IMR-90 (cell line): ENCODE measurements around the gene MRPL19. TPM values are rescaled to one million over a fixed set of nuclear protein-coding genes. Genes with fewer than 3 reads are reported as not detected.

Experiments used
- ATAC-seq: fragments of 200-7000 bp; cut with Tn5 transposase; 2 replicates; pipeline ENCODE4 v1.9.1; 2020; ENCODE audit warnings: low read depth, mild to moderate bottlenecking, moderate library complexity
- BruUV-seq: library from RNA; stranded (reverse); fragments of 400-500 nt; replicated peaks from 2 replicates; lab custom pipeline; 2021; lab: Mats Ljungman, UMichigan
- CTCF ChIA-PET: fragments of 300-600 bp; formaldehyde crosslinking; extraction: SDS; loops from one replicate; lab custom pipeline; 2021; ENCODE audit warnings: antibody characterized with exemption; lab: Yijun Ruan, JAX
- POLR2A ChIA-PET: fragments of 300-600 bp; sonication (Branson Sonifier 250); formaldehyde crosslinking; loops from one replicate; lab custom pipeline; 2022; ENCODE audit warnings: antibody characterized with exemption; ENCODE audit not compliant: unreplicated experiment; lab: Charles Lee
- DNase-seq: peaks from one replicate; pipeline ENCODE4 v3.0.0; 2013
- H2AFZ ChIP-seq: replicated peaks from 2 replicates; pipeline ENCODE3; 2013; ENCODE audit warnings: low read length, mild to moderate bottlenecking; ENCODE audit not compliant: poor library complexity
- H2AK5ac ChIP-seq: 2 replicates; pipeline ENCODE4 v1.6.1; 2013; ENCODE audit warnings: low read depth, low read length, inconsistent platforms
- H2AK9ac ChIP-seq: replicated peaks from 2 replicates; pipeline ENCODE3; 2013; ENCODE audit warnings: mild to moderate bottlenecking, low read depth, low read length, moderate library complexity; ENCODE audit not compliant: poor library complexity
- H2BK120ac ChIP-seq: 2 replicates; pipeline ENCODE4 v1.6.1; 2013; ENCODE audit warnings: low read depth, low read length, inconsistent platforms
- H2BK15ac ChIP-seq: 3 replicates; pipeline ENCODE4 v1.6.1; 2013; ENCODE audit warnings: low read depth, low read length, inconsistent platforms
- H2BK20ac ChIP-seq: 2 replicates; pipeline ENCODE4 v1.6.1; 2013; ENCODE audit warnings: low read depth, mild to moderate bottlenecking, inconsistent platforms, low read length, moderate library complexity
- H2BK5ac ChIP-seq: 2 replicates; pipeline ENCODE4 v1.6.1; 2013; ENCODE audit warnings: mild to moderate bottlenecking, low read depth, low read length, inconsistent platforms; ENCODE audit not compliant: poor library complexity, severe bottlenecking
- H3K14ac ChIP-seq: replicated peaks from 2 replicates; pipeline ENCODE4 v1.6.1; 2013; ENCODE audit warnings: low read depth, low read length, inconsistent platforms
- H3K18ac ChIP-seq: 2 replicates; pipeline ENCODE4 v1.6.1; 2013; ENCODE audit warnings: low read depth, low read length, control low read depth
- H3K23ac ChIP-seq: 2 replicates; pipeline ENCODE4 v1.6.1; 2013; ENCODE audit warnings: low read depth, low read length, inconsistent platforms
- H3K27ac ChIP-seq: 2 replicates; pipeline ENCODE4 v1.5.1; 2013; ENCODE audit warnings: mild to moderate bottlenecking, control low read depth, low read length; ENCODE audit not compliant: insufficient read depth
- H3K27me3 ChIP-seq: 2 replicates; pipeline ENCODE4 v1.6.1; 2013; ENCODE audit warnings: low read length; ENCODE audit not compliant: control insufficient read depth, insufficient read depth
- H3K36me3 ChIP-seq: 2 replicates; pipeline ENCODE4 v1.6.1; 2013; ENCODE audit warnings: low read length, mixed read lengths; ENCODE audit not compliant: control insufficient read depth, insufficient read depth
- H3K4ac ChIP-seq: 2 replicates; pipeline ENCODE4 v1.6.1; 2013; ENCODE audit warnings: low read depth, low read length, inconsistent platforms
- H3K4me1 ChIP-seq: 2 replicates; pipeline ENCODE4 v1.6.1; 2013; ENCODE audit warnings: low read length, mixed read lengths; ENCODE audit not compliant: control insufficient read depth, insufficient read depth
- H3K4me2 ChIP-seq: 2 replicates; pipeline ENCODE4 v1.6.1; 2013; ENCODE audit warnings: low read depth, mild to moderate bottlenecking, control low read depth, low read length, moderate library complexity
- H3K4me3 ChIP-seq: 2 replicates; pipeline ENCODE4 v1.5.1; 2013; ENCODE audit warnings: low read depth, mild to moderate bottlenecking, control low read depth, low read length, moderate library complexity; ENCODE audit not compliant: insufficient read depth
- H3K56ac ChIP-seq: 2 replicates; pipeline ENCODE4 v1.6.1; 2013; ENCODE audit warnings: low read length, inconsistent platforms; ENCODE audit not compliant: insufficient read depth; ENCODE audit errors: extremely low read depth
- H3K79me1 ChIP-seq, 2 experiments: 2 replicates each; pipeline ENCODE4 v1.6.1; 2013; ENCODE audit warnings: low read length in 2 of 2, inconsistent platforms in 1 of 2, low read depth in 1 of 2
- H3K9ac ChIP-seq: 2 replicates; pipeline ENCODE4 v1.6.1; 2013; ENCODE audit warnings: low read depth, low read length, control low read depth
- H3K9me1 ChIP-seq: 2 replicates; pipeline ENCODE4 v1.6.1; 2013; ENCODE audit warnings: low read length, inconsistent platforms; ENCODE audit not compliant: insufficient read depth
- H3K9me3 ChIP-seq: 2 replicates; pipeline ENCODE4 v1.6.1; 2013; ENCODE audit warnings: low read length; ENCODE audit not compliant: control insufficient read depth, insufficient read depth
- H4K20me1 ChIP-seq: 2 replicates; pipeline ENCODE4 v1.6.1; 2013; ENCODE audit warnings: low read length, inconsistent platforms; ENCODE audit not compliant: insufficient read depth
- H4K5ac ChIP-seq: 2 replicates; pipeline ENCODE4 v1.6.1; 2013; ENCODE audit warnings: mild to moderate bottlenecking, low read depth, low read length, control low read depth
- H4K8ac ChIP-seq, 2 experiments: 2 replicates each; pipeline ENCODE4 v1.6.1; 2013; ENCODE audit warnings: low read depth in 2 of 2, low read length in 2 of 2, control low read depth in 1 of 2, inconsistent platforms in 1 of 2
- H4K91ac ChIP-seq: 2 replicates; pipeline ENCODE4 v1.6.1; 2013; ENCODE audit warnings: low read depth, low read length, inconsistent platforms; ENCODE audit not compliant: insufficient read depth
- BHLHE40 ChIP-seq: fragments of 150-350 bp; IDR thresholded peaks from 2 replicates; pipeline ENCODE4 v1.6.1; 2016; ENCODE audit warnings: mild to moderate bottlenecking, low read depth, low read length
- CHD1 ChIP-seq: IDR thresholded peaks from 2 replicates; pipeline ENCODE4 v1.6.1; 2012; ENCODE audit warnings: low read depth, low read length, improper control_type of control experiment
- MAFK ChIP-seq: IDR thresholded peaks from 2 replicates; pipeline ENCODE4 v1.6.1; 2012; ENCODE audit warnings: low read depth, low read length, improper control_type of control experiment
- MAZ ChIP-seq: IDR thresholded peaks from 2 replicates; pipeline ENCODE4 v1.6.1; 2012; ENCODE audit warnings: low read depth, mild to moderate bottlenecking, low read length, improper control_type of control experiment, moderate library complexity, borderline replicate concordance
- MXI1 ChIP-seq: IDR thresholded peaks from 2 replicates; pipeline ENCODE4 v1.6.1; 2012; ENCODE audit warnings: low read depth, mild to moderate bottlenecking, low read length, moderate library complexity, borderline replicate concordance
- NFE2L2 ChIP-seq: fragments of 150-350 bp; IDR thresholded peaks from 2 replicates; pipeline ENCODE4 v1.6.1; 2016; ENCODE audit warnings: low read depth, mild to moderate bottlenecking, low read length
- POLR2A ChIP-seq: IDR thresholded peaks from 2 replicates; pipeline ENCODE4 v1.6.1; 2012; ENCODE audit warnings: mild to moderate bottlenecking, low read depth, low read length
- RAD21 ChIP-seq: IDR thresholded peaks from 2 replicates; pipeline ENCODE4 v1.6.1; 2012; ENCODE audit warnings: low read length, improper control_type of control experiment
- RFX5 ChIP-seq: IDR thresholded peaks from 2 replicates; pipeline ENCODE4 v1.8.0; 2012; ENCODE audit warnings: low read depth, mild to moderate bottlenecking, low read length, moderate library complexity
- SMC3 ChIP-seq: fragments of 150-350 bp; IDR thresholded peaks from 2 replicates; pipeline ENCODE4 v1.6.1; 2016; ENCODE audit warnings: low read depth, mild to moderate bottlenecking, antibody characterized with exemption, low read length, moderate library complexity
- WGBS, 2 experiments: methylation state at CpG; one replicate each; pipeline versions ENCODE4 v1.1.5 to v1.1.7; 2013; ENCODE audit warnings: missing lambda C conversion rate in 2 of 2; ENCODE audit not compliant: insufficient read length in 1 of 2; ENCODE audit errors: extremely low coverage in 2 of 2; 5-methylcytosine and 5-hydroxymethylcytosine counted together
- dilution Hi-C: fragments of 300-500 bp; cut with HindIII; formaldehyde crosslinking; loops from one replicate; pipeline ENCODE4 v1.14.3; 2018; ENCODE audit warnings: low sequenced_read_pairs; ENCODE audit not compliant: unreplicated experiment
- in situ Hi-C: fragments of 300-500 bp; cut with MboI; formaldehyde crosslinking; loops from 3 replicates; pipeline ENCODE4 v1.14.3; 2019; ENCODE audit warnings: low sequenced_read_pairs, inconsistent platforms, mixed read lengths
- intact Hi-C: fragments of 100-400 bp; cut with micrococcal nuclease; formaldehyde crosslinking; loops from 2 replicates; pipeline ENCODE4 v1.10.0; 2022
- polyA plus RNA-seq, 3 experiments: library from polyadenylated mRNA; depleted of rRNA; stranded (reverse); fragments of >200 nt; gene quantifications; 2 replicates each; pipeline ENCODE4 v1.2.3, GENCODE V29; 2012; ENCODE audit warnings: low replicate concordance in 1 of 3
- total RNA-seq: library from RNA; depleted of rRNA; stranded (reverse); fragments of >200 nt; gene quantifications from 2 replicates; pipeline ENCODE4 v1.2.3, GENCODE V29; 2012
- TF ChIP-seq, protein P1 (sequence below): conservative IDR thresholded peaks from 2 replicates; pipeline ENCODE4 v1.5.1; 2012; ENCODE audit warnings: mild to moderate bottlenecking, low read depth, low read length, improper control_type of control experiment
- TF ChIP-seq, protein P2 (sequence below): fragments of 150-350 bp; IDR thresholded peaks from 2 replicates; pipeline ENCODE4 v1.6.1; 2017; ENCODE audit warnings: mild to moderate bottlenecking, antibody characterized with exemption, low read length, low read depth

The MRPL19 gene
- total and polyA plus RNA-seq, 2 of the 4 experiments (the other 2 are of a cell fraction), result 24.8 to 28.5 TPM

DNA sequence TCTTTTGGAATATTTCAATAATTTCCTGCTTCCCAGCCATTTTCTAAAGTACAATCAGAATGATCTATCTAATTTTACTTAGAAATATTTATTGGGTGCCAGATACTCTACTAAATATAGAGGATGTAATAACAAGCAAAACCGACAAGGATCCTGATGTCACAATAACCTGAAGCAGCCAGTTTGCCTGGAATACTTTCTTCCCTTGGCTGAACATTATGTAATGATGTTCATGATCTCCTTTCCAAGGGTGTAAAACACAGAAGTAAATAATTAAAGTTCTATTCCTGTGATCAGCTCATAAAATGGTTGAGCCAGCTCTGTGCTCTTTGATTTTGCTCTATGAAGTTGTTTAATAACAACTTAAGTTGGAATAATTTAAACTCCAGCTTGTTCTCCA lies 2.6 kb upstream of the MRPL19 start:
- in situ Hi-C loops (no loop called here), dilution Hi-C loops (loop anchor here (25.0 kb wide), 1 partner anchor 182 kb away; no protein-coding TSS in a partner anchor), intact Hi-C loops (loop anchor here (5.0 kb wide), 1 partner anchor 143 kb away; no protein-coding TSS in a partner anchor)
- no peak overlapping the region for H2BK120ac ChIP-seq
- peaks cover 0 to 15% of the 10 kb centered on the region in 2 experiments for H3K79me1 ChIP-seq
- H3K4me3 ChIP-seq, result no peak overlapping the region
- H4K20me1 ChIP-seq, result no peaks in the 10 kb centered on the region
- ChIA-PET POLR2A (no interaction called here), CTCF (no interaction called here)
- BruUV-seq, result no TSS peak
- H2AK5ac ChIP-seq, result no peak overlapping the region
- H2AFZ ChIP-seq, result no peak overlapping the region
- no peak overlapping the region for H3K4me2 ChIP-seq
- no peak overlapping the region for H3K14ac ChIP-seq
- H2BK5ac ChIP-seq, result no peak overlapping the region
- H3K27ac ChIP-seq, result no peak overlapping the region
- H3K18ac ChIP-seq, result no peak overlapping the region
- no peak overlapping the region for H2BK15ac ChIP-seq
- H4K5ac ChIP-seq, result no peak overlapping the region
- no peaks in the 10 kb centered on the region for H3K9me1 ChIP-seq
- no CpG with 5 or more reads among the region's 1 CpG for WGBS, 2 experiments
- DNase-seq, result no peak
- no peak overlapping the region for H3K9ac ChIP-seq
- no peak overlapping the region for H3K4ac ChIP-seq
- H3K36me3 ChIP-seq, result no peaks in the 10 kb centered on the region
- H3K9me3 ChIP-seq, result no peaks in the 10 kb centered on the region
- H4K91ac ChIP-seq, result no peak overlapping the region
- no peak overlapping the region for H2AK9ac ChIP-seq
- TF ChIP-seq SMC3 (no peak), POLR2A (no peak), MXI1 (no peak), BHLHE40 (no peak), NFE2L2 (no peak), RFX5 (no peak), MAFK (no peak), MAZ (no peak), CHD1 (no peak), RAD21 (no peak)
- TF ChIP-seq, protein P1, sequence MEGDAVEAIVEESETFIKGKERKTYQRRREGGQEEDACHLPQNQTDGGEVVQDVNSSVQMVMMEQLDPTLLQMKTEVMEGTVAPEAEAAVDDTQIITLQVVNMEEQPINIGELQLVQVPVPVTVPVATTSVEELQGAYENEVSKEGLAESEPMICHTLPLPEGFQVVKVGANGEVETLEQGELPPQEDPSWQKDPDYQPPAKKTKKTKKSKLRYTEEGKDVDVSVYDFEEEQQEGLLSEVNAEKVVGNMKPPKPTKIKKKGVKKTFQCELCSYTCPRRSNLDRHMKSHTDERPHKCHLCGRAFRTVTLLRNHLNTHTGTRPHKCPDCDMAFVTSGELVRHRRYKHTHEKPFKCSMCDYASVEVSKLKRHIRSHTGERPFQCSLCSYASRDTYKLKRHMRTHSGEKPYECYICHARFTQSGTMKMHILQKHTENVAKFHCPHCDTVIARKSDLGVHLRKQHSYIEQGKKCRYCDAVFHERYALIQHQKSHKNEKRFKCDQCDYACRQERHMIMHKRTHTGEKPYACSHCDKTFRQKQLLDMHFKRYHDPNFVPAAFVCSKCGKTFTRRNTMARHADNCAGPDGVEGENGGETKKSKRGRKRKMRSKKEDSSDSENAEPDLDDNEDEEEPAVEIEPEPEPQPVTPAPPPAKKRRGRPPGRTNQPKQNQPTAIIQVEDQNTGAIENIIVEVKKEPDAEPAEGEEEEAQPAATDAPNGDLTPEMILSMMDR, result no peak
- TF ChIP-seq, protein P2, sequence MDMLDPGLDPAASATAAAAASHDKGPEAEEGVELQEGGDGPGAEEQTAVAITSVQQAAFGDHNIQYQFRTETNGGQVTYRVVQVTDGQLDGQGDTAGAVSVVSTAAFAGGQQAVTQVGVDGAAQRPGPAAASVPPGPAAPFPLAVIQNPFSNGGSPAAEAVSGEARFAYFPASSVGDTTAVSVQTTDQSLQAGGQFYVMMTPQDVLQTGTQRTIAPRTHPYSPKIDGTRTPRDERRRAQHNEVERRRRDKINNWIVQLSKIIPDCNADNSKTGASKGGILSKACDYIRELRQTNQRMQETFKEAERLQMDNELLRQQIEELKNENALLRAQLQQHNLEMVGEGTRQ, result no peak
- H3K27me3 ChIP-seq, result no peaks in the 10 kb centered on the region
- no peak overlapping the region for H3K23ac ChIP-seq
- no peak overlapping the region for H3K56ac ChIP-seq
- no peak for ATAC-seq
- no peak overlapping the region for H2BK20ac ChIP-seq
- no peak overlapping the region for H4K8ac ChIP-seq
- H3K4me1 ChIP-seq, result no peaks in the 10 kb centered on the region
